Panc1 (cell line): ENCODE data around the gene COL6A3. TPM values are rescaled to one million over a fixed set of nuclear protein-coding genes. Genes with fewer than 3 reads are reported as not detected.

Experiments used
- ATAC-seq: fragments of 200-7000 bp; cut with Tn5 transposase; 2 replicates; pipeline ENCODE4 v1.9.1; 2020; ENCODE audit warnings: mild to moderate bottlenecking, moderate library complexity
- BruUV-seq: library from RNA; stranded (reverse); fragments of 400-500 nt; replicated peaks from 2 replicates; lab custom pipeline; 2021; lab: Mats Ljungman, UMichigan
- CTCF ChIA-PET: fragments of 300-600 bp; sonication (Branson Sonifier 250); formaldehyde crosslinking; loops from one replicate; lab custom pipeline; 2022; ENCODE audit warnings: antibody characterized with exemption; lab: Charles Lee
- POLR2A ChIA-PET: fragments of 300-600 bp; sonication (Branson Sonifier 250); formaldehyde crosslinking; loops from one replicate; lab custom pipeline; 2022; ENCODE audit warnings: antibody characterized with exemption; lab: Charles Lee
- DNase-seq: peaks from one replicate; pipeline ENCODE4 v3.0.0-alpha.2; 2010; ENCODE audit warnings: low read depth, low spot score
- H3K27ac ChIP-seq: 2 replicates; pipeline ENCODE4 v1.5.1; 2011; ENCODE audit warnings: mild to moderate bottlenecking, low read length, inconsistent platforms
- H3K27me3 ChIP-seq: fragments of 200-500 bp; sonication (Bioruptor generic); 2 replicates; pipeline ENCODE4 v1.6.0; 2014; ENCODE audit warnings: low read length, inconsistent platforms; ENCODE audit not compliant: control insufficient read depth, insufficient read depth
- H3K36me3 ChIP-seq: fragments of 200-500 bp; sonication (Bioruptor generic); 2 replicates; pipeline ENCODE4 v1.5.1; 2014; ENCODE audit warnings: inconsistent platforms, mild to moderate bottlenecking, low read length, moderate library complexity; ENCODE audit not compliant: control insufficient read depth, insufficient read depth
- H3K4me1 ChIP-seq: 2 replicates; pipeline ENCODE4 v1.5.1; 2011; ENCODE audit warnings: inconsistent platforms, mild to moderate bottlenecking, low read length, moderate library complexity; ENCODE audit not compliant: control insufficient read depth, insufficient read depth
- H3K4me3 ChIP-seq, 2 experiments: 2 replicates each; pipeline ENCODE4 v1.5.1; 2011 to 2012; ENCODE audit warnings: low read depth in 2 of 2, low read length in 2 of 2, mild to moderate bottlenecking in 2 of 2, inconsistent platforms in 1 of 2, moderate library complexity in 1 of 2
- H3K9me3 ChIP-seq: fragments of 200-500 bp; sonication (Bioruptor generic); 2 replicates; pipeline ENCODE4 v1.5.1; 2014; ENCODE audit warnings: low read depth, mild to moderate bottlenecking, inconsistent platforms, low read length, moderate library complexity; ENCODE audit not compliant: control insufficient read depth, insufficient read depth
- POLR2AphosphoS5 ChIP-seq: IDR thresholded peaks from 2 replicates; pipeline ENCODE4 v1.6.1; 2012; ENCODE audit warnings: mild to moderate bottlenecking, low read depth, low read length, moderate library complexity
- SIN3A ChIP-seq: IDR thresholded peaks from 2 replicates; pipeline ENCODE4 v1.6.1; 2012; ENCODE audit warnings: low read depth, mild to moderate bottlenecking, low read length, moderate library complexity, borderline replicate concordance; ENCODE audit not compliant: insufficient read depth
- TCF7L2 ChIP-seq: IDR thresholded peaks from 2 replicates; pipeline ENCODE4 v1.6.1; 2011; ENCODE audit warnings: mild to moderate bottlenecking, low read depth, low read length, inconsistent platforms
- in situ Hi-C: cut with HindIII; loops from 2 replicates; pipeline ENCODE4 v1.10.0; 2016; ENCODE audit warnings: low sequenced_read_pairs, low pct_unique_long_range_greater_than_20kb
- intact Hi-C: fragments of 100-400 bp; cut with micrococcal nuclease; formaldehyde crosslinking; loops from one replicate; pipeline ENCODE4 v1.10.0; 2022; ENCODE audit not compliant: unreplicated experiment
- total RNA-seq: library from RNA; stranded (reverse); gene quantifications from one replicate; pipeline ENCODE4 v1.2.1, GENCODE V29; 2021; ENCODE audit not compliant: unreplicated experiment
- TF ChIP-seq, protein P1 (sequence below), 2 experiments: IDR thresholded peaks; 2 replicates each; pipeline ENCODE4 v1.6.1; 2011 to 2012; ENCODE audit warnings: low read depth in 2 of 2, control low read depth in 1 of 2, low read length in 1 of 2, mild to moderate bottlenecking in 1 of 2, moderate library complexity in 1 of 2; ENCODE audit not compliant: insufficient read depth in 1 of 2
- TF ChIP-seq, protein P2 (sequence below): fragments of 450-650 bp; IDR thresholded peaks from 2 replicates; pipeline ENCODE4 v1.5.1; 2017; ENCODE audit warnings: mild to moderate bottlenecking

COL6A3 gene
- total RNA-seq, 1 experiment from 2014 or later = 0.69 TPM

DNA sequence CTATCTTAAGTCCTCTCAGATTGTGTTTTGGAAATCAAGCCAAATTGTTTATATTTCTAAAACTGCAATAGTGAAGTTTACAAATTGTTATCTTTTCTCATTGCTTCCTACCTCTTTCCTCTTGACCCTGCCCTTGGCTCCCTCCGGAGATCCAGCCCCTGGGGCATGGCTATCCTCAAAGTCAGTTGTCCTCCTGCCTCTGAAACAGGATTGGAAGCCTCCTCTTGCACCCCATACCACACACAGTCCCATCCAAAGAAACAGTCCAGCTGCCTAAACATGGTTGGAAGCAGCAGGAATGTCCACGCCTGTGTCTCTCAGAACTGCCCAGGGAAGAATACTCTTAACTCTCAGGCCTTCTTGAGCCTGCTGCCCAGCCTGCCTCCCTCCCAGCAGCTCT, 30.1 kb upstream of the COL6A3 start:
- no peak overlapping the region for H3K4me3 ChIP-seq
- BruUV-seq = no TSS peak
- CTCF ChIA-PET = no interaction called here

DNA sequence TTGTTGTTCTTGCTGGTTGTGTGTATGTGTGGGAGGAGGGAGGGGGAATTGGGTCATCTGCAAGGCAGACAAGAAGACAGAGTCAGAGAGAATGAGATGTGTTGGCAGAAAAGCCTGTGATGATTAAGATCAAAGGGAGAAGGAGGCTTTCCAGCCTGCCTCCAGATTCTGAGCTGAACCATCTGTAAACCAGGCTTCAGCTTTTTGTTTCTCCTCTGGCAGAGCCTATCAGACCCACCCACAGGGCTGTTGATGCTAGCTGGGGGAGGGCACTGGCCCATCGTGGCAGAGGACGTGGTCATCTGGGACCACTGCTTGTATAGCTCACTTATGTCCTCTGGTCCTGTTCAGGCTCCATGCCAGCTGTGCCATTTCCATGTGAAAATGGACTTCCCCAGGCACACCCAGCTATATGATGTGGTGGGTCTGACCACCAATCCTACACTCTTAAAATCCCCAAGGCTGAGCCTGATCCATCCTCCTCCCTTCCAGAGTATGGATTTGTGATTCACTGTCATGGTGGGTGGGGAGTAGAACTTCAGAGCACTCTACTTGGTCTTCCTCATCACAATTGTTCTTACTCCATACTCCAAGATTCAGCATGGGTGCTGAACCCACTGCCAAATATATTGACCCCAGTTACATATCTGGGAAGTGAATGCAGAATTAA, 27.8 kb upstream of the COL6A3 start:
- ATAC-seq (no peak), DNase-seq (no peak)
- Histone ChIP-seq H3K27me3 (no peaks in the 10 kb centered on the region), H3K27ac (no peak overlapping the region), H3K4me3 (no peak overlapping the region), H3K36me3 (no peaks in the 10 kb centered on the region), H3K9me3 (0 out of 2 replicates have a peak, but pooled peaks cover 4% of the 10 kb centered on the region), H3K4me1 (no peaks in the 10 kb centered on the region)
- TF ChIP-seq TCF7L2 (0 out of 2 replicates have a peak, but pooled peaks have one; percentile 35), POLR2AphosphoS5 (no peak)
- intact Hi-C loops (no loop called here), in situ Hi-C loops (no loop called here)
- ChIA-PET POLR2A (interaction anchor here (0.6 kb wide), 1 partner anchor 22 kb away, joined by 3 read pairs; no protein-coding TSS in a partner anchor), CTCF (no interaction called here)
- BruUV-seq = no TSS peak

More for the DNA sequence above, 30.1 kb upstream of the COL6A3 start:
- no peaks in the 10 kb centered on the region for H3K4me1 ChIP-seq
- intact Hi-C loops = no loop called here
- POLR2A ChIA-PET = interaction anchor here (0.6 kb wide), 1 partner anchor 24 kb away, joined by 7 read pairs; no protein-coding TSS in a partner anchor
- no peak for ATAC-seq
- TF ChIP-seq SIN3A (no peak), POLR2AphosphoS5 (no peak), TCF7L2 (no peak)
- TF ChIP-seq, protein P1, sequence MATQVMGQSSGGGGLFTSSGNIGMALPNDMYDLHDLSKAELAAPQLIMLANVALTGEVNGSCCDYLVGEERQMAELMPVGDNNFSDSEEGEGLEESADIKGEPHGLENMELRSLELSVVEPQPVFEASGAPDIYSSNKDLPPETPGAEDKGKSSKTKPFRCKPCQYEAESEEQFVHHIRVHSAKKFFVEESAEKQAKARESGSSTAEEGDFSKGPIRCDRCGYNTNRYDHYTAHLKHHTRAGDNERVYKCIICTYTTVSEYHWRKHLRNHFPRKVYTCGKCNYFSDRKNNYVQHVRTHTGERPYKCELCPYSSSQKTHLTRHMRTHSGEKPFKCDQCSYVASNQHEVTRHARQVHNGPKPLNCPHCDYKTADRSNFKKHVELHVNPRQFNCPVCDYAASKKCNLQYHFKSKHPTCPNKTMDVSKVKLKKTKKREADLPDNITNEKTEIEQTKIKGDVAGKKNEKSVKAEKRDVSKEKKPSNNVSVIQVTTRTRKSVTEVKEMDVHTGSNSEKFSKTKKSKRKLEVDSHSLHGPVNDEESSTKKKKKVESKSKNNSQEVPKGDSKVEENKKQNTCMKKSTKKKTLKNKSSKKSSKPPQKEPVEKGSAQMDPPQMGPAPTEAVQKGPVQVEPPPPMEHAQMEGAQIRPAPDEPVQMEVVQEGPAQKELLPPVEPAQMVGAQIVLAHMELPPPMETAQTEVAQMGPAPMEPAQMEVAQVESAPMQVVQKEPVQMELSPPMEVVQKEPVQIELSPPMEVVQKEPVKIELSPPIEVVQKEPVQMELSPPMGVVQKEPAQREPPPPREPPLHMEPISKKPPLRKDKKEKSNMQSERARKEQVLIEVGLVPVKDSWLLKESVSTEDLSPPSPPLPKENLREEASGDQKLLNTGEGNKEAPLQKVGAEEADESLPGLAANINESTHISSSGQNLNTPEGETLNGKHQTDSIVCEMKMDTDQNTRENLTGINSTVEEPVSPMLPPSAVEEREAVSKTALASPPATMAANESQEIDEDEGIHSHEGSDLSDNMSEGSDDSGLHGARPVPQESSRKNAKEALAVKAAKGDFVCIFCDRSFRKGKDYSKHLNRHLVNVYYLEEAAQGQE (IDR thresholded peaks at IDR 0.05; ENCODE audit: insufficient read depth in 1 of 2, low read depth in 2 of 2, low read length in 1 of 2) = no peak
- TF ChIP-seq, protein P2, sequence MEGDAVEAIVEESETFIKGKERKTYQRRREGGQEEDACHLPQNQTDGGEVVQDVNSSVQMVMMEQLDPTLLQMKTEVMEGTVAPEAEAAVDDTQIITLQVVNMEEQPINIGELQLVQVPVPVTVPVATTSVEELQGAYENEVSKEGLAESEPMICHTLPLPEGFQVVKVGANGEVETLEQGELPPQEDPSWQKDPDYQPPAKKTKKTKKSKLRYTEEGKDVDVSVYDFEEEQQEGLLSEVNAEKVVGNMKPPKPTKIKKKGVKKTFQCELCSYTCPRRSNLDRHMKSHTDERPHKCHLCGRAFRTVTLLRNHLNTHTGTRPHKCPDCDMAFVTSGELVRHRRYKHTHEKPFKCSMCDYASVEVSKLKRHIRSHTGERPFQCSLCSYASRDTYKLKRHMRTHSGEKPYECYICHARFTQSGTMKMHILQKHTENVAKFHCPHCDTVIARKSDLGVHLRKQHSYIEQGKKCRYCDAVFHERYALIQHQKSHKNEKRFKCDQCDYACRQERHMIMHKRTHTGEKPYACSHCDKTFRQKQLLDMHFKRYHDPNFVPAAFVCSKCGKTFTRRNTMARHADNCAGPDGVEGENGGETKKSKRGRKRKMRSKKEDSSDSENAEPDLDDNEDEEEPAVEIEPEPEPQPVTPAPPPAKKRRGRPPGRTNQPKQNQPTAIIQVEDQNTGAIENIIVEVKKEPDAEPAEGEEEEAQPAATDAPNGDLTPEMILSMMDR = no peak
- 0 out of 2 replicates have a peak, but pooled peaks cover 4% of the 10 kb centered on the region for H3K9me3 ChIP-seq
- no peaks in the 10 kb centered on the region for H3K27me3 ChIP-seq
- no peak for DNase-seq
- in situ Hi-C loops = no loop called here
- H3K27ac ChIP-seq = no peak overlapping the region
- no peaks in the 10 kb centered on the region for H3K36me3 ChIP-seq

DNA sequence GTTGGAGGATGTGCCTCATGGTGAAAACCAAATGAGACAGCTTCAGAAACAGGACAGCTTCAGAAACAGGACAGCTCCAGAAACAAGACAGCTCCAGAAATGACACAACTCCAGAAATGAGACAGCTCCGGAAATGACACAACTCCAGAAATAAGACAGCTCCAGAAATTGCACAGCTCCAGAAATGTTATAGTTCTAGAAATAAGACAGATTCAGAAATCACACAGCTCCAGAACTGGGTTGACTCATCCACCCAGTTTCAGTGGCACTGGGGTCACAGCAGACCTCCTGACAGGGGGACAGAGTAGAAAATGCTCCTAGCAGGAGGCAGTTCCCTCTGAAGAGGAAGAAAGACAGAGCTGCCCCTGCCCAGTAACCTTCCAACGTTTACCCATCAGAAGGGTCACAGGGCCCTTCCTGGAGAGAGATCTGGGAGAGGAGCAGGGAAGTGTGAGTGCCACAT, 26.9 kb upstream of the COL6A3 start:
- ATAC-seq = no peak

More for the DNA sequence above, 26.9 kb upstream of the COL6A3 start:
- 0 out of 2 replicates have a peak, but pooled peaks cover 4% of the 10 kb centered on the region for H3K9me3 ChIP-seq
- no peak overlapping the region for H3K27ac ChIP-seq
- POLR2A ChIA-PET = no interaction called here
- in situ Hi-C loops = no loop called here
- CTCF ChIA-PET = no interaction called here
- intact Hi-C loops = no loop called here
- no peaks in the 10 kb centered on the region for H3K4me1 ChIP-seq
- no TSS peak for BruUV-seq
- no peak for DNase-seq
- H3K4me3 ChIP-seq = no peak overlapping the region
- no peaks in the 10 kb centered on the region for H3K36me3 ChIP-seq
- H3K27me3 ChIP-seq = no peaks in the 10 kb centered on the region
- TF ChIP-seq, protein P1 (IDR thresholded peaks at IDR 0.05; ENCODE audit: insufficient read depth in 1 of 2, low read depth in 2 of 2, low read length in 1 of 2) = no peak
- TF ChIP-seq, protein P2 = no peak
- TF ChIP-seq TCF7L2 (no peak), POLR2AphosphoS5 (no peak), SIN3A (no peak)
